Peyer's patch (tissue), 4 donors: ENCODE results near the gene AGAP1.

Source experiments
- CTCF ChIP-seq, 6 experiments: fragments of 450-650 bp in 4 of 6; fragments of 200-600 bp in 2 of 6; sonication (generic) in 1 of 6; IDR thresholded peaks; one replicate each; pipeline ENCODE4 v1.5.1; 2017 to 2019; ENCODE audit warnings: antibody characterized with exemption in 6 of 6, mild to moderate bottlenecking in 3 of 6, moderate library complexity in 1 of 6
- POLR2A ChIP-seq, 2 donors: fragments of 450-650 bp; IDR thresholded peaks; one replicate each; pipeline ENCODE4 v1.5.1; 2017; ENCODE audit warnings: antibody characterized with exemption in 2 of 2, mild to moderate bottlenecking in 2 of 2, moderate library complexity in 2 of 2

- TF ChIP-seq POLR2A (IDR thresholded peaks at IDR 0.05): no peak
- TF ChIP-seq CTCF (IDR thresholded peaks at IDR 0.05): no peak
Measured at GRCh38 chr2:235701206-235701981, 207.6 kb downstream of the AGAP1 start.
